Lower leg skin (tissue), 3 donors: Measurements from ENCODE around the gene CTDSP2.

Source experiments
- POLR2A ChIP-seq, 2 donors: fragments of 450-650 bp; IDR thresholded peaks; one replicate each; pipeline ENCODE4 v1.6.1; 2016 to 2017; ENCODE audit warnings: antibody characterized with exemption in 2 of 2, mild to moderate bottlenecking in 1 of 2, moderate library complexity in 1 of 2
- TF ChIP-seq, protein P1 (sequence below), 3 donors: fragments of 450-650 bp; IDR thresholded peaks; one replicate each; pipeline ENCODE4 v1.5.1; 2016; ENCODE audit warnings: antibody characterized with exemption in 3 of 3, mild to moderate bottlenecking in 3 of 3, moderate library complexity in 2 of 3

GRCh38 chr12:57890191-57891115, 43.9 kb upstream of the CTDSP2 start:
- TF ChIP-seq, protein P1, sequence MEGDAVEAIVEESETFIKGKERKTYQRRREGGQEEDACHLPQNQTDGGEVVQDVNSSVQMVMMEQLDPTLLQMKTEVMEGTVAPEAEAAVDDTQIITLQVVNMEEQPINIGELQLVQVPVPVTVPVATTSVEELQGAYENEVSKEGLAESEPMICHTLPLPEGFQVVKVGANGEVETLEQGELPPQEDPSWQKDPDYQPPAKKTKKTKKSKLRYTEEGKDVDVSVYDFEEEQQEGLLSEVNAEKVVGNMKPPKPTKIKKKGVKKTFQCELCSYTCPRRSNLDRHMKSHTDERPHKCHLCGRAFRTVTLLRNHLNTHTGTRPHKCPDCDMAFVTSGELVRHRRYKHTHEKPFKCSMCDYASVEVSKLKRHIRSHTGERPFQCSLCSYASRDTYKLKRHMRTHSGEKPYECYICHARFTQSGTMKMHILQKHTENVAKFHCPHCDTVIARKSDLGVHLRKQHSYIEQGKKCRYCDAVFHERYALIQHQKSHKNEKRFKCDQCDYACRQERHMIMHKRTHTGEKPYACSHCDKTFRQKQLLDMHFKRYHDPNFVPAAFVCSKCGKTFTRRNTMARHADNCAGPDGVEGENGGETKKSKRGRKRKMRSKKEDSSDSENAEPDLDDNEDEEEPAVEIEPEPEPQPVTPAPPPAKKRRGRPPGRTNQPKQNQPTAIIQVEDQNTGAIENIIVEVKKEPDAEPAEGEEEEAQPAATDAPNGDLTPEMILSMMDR (IDR thresholded peaks at IDR 0.05): no peak
- no peak for TF ChIP-seq POLR2A (IDR thresholded peaks at IDR 0.05)
